ENCODE measurements around the gene MAVS. TPM values are rescaled to one million over a fixed set of nuclear protein-coding genes. Genes with fewer than 3 reads are reported as not detected.

The MAVS gene
- total RNA-seq, 1 experiment from 2014 or later, result 24.2 TPM

- no peak overlapping the region for H2AK5ac ChIP-seq (ENCODE audit: insufficient read length, low read length)
- H3K27ac ChIP-seq (ENCODE audit: insufficient read length, low read depth, low read length), result no peak overlapping the region
- H3K9me3 ChIP-seq (ENCODE audit: control insufficient read depth, low read depth, low read length), result no peaks in the 10 kb centered on the region
- H3K27me3 Mint-ChIP-seq (ENCODE audit: low read depth), result no peaks in the 10 kb centered on the region
- H2BK5ac ChIP-seq (ENCODE audit: insufficient read length, low read length), result no peak overlapping the region
- DNase-seq, result peak; percentile 67
- no peak overlapping the region for H3K56ac ChIP-seq (ENCODE audit: insufficient read length, low read depth, low read length)
- no peak overlapping the region for H3K18ac ChIP-seq (ENCODE audit: insufficient read length, low read depth, low read length)
- H3K4me1 Mint-ChIP-seq, result peaks cover 4 to 8% of the 10 kb centered on the region in 2 experiments
- no peaks in the 10 kb centered on the region; a peak in 1 of 5 replicates for H3K9me3 Mint-ChIP-seq
- H3K4me1 ChIP-seq (ENCODE audit: insufficient read depth, low read length), result no peaks in the 10 kb centered on the region
- H3K79me2 ChIP-seq (ENCODE audit: insufficient read depth, low read length), result no peaks in the 10 kb centered on the region
- H2AFZ ChIP-seq (ENCODE audit: low read length), result no peak overlapping the region
- no peak overlapping the region for H3K4me2 ChIP-seq (ENCODE audit: insufficient read depth, insufficient read length, low read length)
- no peaks in the 10 kb centered on the region for H3K23me2 ChIP-seq (ENCODE audit: insufficient read length, low read depth, low read length, poor library complexity, severe bottlenecking)
- no peaks in the 10 kb centered on the region for H3K27me3 ChIP-seq (ENCODE audit: insufficient read depth, low read length)
- no peak overlapping the region for H2BK12ac ChIP-seq (ENCODE audit: insufficient read length, low read depth, low read length)
- no peaks in the 10 kb centered on the region for H4K20me1 ChIP-seq (ENCODE audit: control insufficient read depth, insufficient read depth, insufficient read length)
- H3T11ph ChIP-seq (ENCODE audit: low read length), result no peak overlapping the region
- TF ChIP-seq CTCF (conservative IDR thresholded peaks at IDR 0.05), result peak; percentile 51; the same call in 2 of the 3 replicates
- H4K5ac ChIP-seq (ENCODE audit: insufficient read length, low read depth, low read length), result no peak overlapping the region
- no peak overlapping the region for H2BK120ac ChIP-seq (ENCODE audit: low read depth, low read length, poor library complexity, severe bottlenecking)
- H3K4ac ChIP-seq (ENCODE audit: low read depth, low read length), result no peak overlapping the region
- H2BK20ac ChIP-seq (ENCODE audit: low read depth, low read length, poor library complexity, severe bottlenecking), result no peak overlapping the region
- no peak overlapping the region for H3K14ac ChIP-seq (ENCODE audit: insufficient read depth, low read length)
- H3K9ac ChIP-seq (ENCODE audit: extremely low read depth, insufficient read length, low read length), result no peak overlapping the region
- WGBS (ENCODE audit: extremely low coverage, insufficient read length, low lambda C conversion rate), result no CpG with 5 or more reads among the region's 7 CpGs
- H4K8ac ChIP-seq (replicated peaks; ENCODE audit: insufficient read length, low read depth, low read length), result no peak overlapping the region
- H3K27ac Mint-ChIP-seq, result no peak overlapping the region; a peak in 1 of 7 replicates
- H4K91ac ChIP-seq (ENCODE audit: insufficient read length, low read depth, low read length), result no peak overlapping the region
- H3K79me1 ChIP-seq (ENCODE audit: insufficient read depth, low read depth, low read length, poor library complexity, severe bottlenecking), result no peaks in the 10 kb centered on the region
- no peak overlapping the region for H2BK15ac ChIP-seq (ENCODE audit: low read depth, low read length)
- peaks cover 0 to 2% (median 0%) of the 10 kb centered on the region in 3 experiments; a peak in 2 of 7 replicates for H3K36me3 Mint-ChIP-seq (ENCODE audit: insufficient read depth in 1 of 3, low read depth in 3 of 3)
- H3K23ac ChIP-seq (ENCODE audit: insufficient read length, low read depth, low read length), result no peak overlapping the region
- H3K4me3 Mint-ChIP-seq, result no peak overlapping the region; a peak in 1 of 5 replicates
These were observed 21.1 kb upstream of the MAVS start for GRCh38 chr20:3825526-3825925.
